ENCODE results near the gene RERE.

The RERE gene

DNA sequence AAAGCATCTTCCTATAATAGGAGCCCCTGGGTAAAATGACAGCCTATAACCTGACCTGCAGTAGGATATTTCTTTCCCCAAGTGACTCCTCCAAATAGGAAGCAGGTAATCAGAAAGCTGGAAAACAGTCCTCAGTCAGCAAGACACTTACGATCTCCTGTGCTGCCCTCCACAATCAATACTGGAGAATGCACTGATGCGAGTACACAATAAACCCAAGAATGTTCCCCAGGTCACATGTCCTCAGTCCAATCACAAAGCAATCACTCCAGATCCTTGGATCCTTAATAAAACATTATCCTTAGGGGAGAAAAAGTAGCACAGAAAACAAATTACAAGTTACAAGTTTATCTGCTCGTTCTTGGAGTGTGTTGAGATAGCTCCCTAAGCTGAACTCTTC, 266.4 kb downstream of the RERE start:
- ChIA-PET POLR2A (no interaction called here), CTCF (interaction anchor here (0.8 to 3.4 kb wide), 5 partner anchors 8 to 237 kb away, joined by 3 to 30 read pairs (median 5); no protein-coding TSS in a partner anchor)
- TF ChIP-seq, protein P1, sequence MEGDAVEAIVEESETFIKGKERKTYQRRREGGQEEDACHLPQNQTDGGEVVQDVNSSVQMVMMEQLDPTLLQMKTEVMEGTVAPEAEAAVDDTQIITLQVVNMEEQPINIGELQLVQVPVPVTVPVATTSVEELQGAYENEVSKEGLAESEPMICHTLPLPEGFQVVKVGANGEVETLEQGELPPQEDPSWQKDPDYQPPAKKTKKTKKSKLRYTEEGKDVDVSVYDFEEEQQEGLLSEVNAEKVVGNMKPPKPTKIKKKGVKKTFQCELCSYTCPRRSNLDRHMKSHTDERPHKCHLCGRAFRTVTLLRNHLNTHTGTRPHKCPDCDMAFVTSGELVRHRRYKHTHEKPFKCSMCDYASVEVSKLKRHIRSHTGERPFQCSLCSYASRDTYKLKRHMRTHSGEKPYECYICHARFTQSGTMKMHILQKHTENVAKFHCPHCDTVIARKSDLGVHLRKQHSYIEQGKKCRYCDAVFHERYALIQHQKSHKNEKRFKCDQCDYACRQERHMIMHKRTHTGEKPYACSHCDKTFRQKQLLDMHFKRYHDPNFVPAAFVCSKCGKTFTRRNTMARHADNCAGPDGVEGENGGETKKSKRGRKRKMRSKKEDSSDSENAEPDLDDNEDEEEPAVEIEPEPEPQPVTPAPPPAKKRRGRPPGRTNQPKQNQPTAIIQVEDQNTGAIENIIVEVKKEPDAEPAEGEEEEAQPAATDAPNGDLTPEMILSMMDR (IDR thresholded peaks at IDR 0.05; ENCODE audit: insufficient read depth, low read length, missing control alignments) = no peak
- H3K4me3 ChIP-seq (ENCODE audit: low read depth, low read length) = no peak overlapping the region
- DNase-seq (ENCODE audit: low read depth, low spot score) = no peak

DNA sequence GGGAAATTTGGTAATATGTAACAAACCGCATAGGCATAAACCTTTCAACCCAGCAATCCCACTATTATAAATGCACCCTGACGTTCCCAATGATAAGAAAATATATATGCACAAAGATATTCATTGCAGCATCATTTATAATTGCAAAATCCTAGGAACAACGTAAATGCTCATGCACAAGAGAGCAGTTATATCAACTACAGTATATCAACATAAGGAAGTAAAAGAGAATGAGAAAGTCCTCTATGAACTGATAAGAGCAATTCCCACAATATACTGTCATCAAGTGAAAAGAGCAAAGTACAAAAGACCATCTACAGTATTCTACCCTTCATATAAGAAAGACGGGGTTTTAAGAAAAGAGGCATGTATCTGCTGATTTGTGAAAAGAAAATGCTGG, 269.6 kb downstream of the RERE start:
- TF ChIP-seq, protein P1 (IDR thresholded peaks at IDR 0.05; ENCODE audit: insufficient read depth, low read length, missing control alignments) = no peak
- no peak for DNase-seq (ENCODE audit: low read depth, low spot score)
- ChIA-PET POLR2A (no interaction called here), CTCF (interaction anchor here (4.3 kb wide), 1 partner anchor 14 kb away, joined by 22 read pairs; no protein-coding TSS in a partner anchor)
- H3K4me3 ChIP-seq (ENCODE audit: low read depth, low read length) = no peak overlapping the region

DNA sequence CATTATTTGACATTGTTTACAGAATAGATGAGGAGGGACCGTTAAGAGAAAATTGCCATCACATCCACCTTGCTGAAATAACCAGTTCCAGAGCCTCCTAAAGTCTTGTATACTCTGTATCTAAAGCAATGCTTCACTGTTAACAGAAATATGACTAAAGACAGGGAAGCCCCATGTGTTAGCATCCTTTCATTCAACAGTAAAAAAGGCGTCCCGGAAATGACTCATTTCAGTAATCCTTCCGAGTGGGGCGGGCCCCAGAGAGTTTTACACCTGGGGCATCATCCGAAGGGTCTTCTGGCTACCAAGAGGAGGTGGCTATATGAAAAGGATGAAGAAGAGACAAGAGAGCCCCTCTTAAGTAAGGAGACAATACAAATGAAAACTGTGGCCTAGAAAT, 272.4 kb downstream of the RERE start:
- no peak overlapping the region for H3K4me3 ChIP-seq (ENCODE audit: low read depth, low read length)
- ChIA-PET CTCF (interaction anchor here (1.2 to 4.3 kb wide), 3 partner anchors 17 to 181 kb away, joined by 3 to 22 read pairs (median 6); no protein-coding TSS in a partner anchor), POLR2A (no interaction called here)
- no peak for DNase-seq (ENCODE audit: low read depth, low spot score)
- TF ChIP-seq, protein P1 (IDR thresholded peaks at IDR 0.05; ENCODE audit: insufficient read depth, low read length, missing control alignments) = no peak

DNA sequence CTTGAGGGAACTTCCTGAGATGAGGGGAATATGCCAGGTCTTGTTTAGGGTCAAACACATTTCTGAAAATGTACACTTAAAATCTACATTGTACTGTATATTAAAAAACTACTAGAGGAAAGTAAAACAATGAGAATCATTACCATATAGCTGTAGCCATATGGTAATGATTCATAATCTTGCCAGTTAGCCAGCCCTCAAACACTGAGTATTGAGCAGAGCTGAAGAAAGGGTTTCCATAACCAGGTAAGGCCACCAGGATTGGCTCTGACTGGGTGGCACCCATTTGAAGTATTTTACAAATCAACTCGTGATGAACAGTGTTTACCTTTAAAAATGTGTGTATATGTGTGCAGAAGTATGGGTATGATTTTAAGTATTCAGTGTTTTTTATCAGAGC, 272.8 kb downstream of the RERE start:
- POLR2A ChIA-PET = no interaction called here
- CTCF ChIA-PET = interaction anchor here (1.2 to 4.3 kb wide), 4 partner anchors 12 to 182 kb away, joined by 3 to 22 read pairs (median 6); no protein-coding TSS in a partner anchor
- no peak overlapping the region for H3K4me3 ChIP-seq (ENCODE audit: low read depth, low read length)
- DNase-seq (ENCODE audit: low read depth, low spot score) = no peak
- TF ChIP-seq, protein P1 (IDR thresholded peaks at IDR 0.05; ENCODE audit: insufficient read depth, low read length, missing control alignments) = no peak

DNA sequence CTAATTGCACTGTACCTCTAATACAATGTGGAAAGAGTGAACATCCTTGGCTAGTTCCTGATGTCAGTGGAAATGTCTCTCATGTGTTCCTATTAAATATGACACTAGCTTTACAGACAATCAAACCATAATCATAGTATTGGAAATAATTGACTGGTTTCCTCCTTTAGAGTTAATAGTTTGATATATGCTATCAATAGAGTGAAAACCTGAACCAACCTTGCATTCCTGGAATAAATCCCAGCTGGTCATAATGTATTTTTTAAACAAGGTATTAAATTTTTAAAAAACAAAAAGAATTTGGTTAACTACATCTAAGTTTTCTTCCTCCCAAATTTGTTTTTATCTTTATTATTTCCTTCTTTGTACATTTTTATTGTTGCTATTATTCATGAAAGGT, 273.5 kb downstream of the RERE start:
- POLR2A ChIA-PET = no interaction called here
- TF ChIP-seq, protein P1 (IDR thresholded peaks at IDR 0.05; ENCODE audit: insufficient read depth, low read length, missing control alignments) = no peak
- CTCF ChIA-PET = interaction anchor here (1.2 to 4.3 kb wide), 4 partner anchors 12 to 183 kb away, joined by 3 to 22 read pairs (median 6); no protein-coding TSS in a partner anchor
- H3K4me3 ChIP-seq (ENCODE audit: low read depth, low read length) = no peak overlapping the region
- no peak for DNase-seq (ENCODE audit: low read depth, low spot score)

DNA sequence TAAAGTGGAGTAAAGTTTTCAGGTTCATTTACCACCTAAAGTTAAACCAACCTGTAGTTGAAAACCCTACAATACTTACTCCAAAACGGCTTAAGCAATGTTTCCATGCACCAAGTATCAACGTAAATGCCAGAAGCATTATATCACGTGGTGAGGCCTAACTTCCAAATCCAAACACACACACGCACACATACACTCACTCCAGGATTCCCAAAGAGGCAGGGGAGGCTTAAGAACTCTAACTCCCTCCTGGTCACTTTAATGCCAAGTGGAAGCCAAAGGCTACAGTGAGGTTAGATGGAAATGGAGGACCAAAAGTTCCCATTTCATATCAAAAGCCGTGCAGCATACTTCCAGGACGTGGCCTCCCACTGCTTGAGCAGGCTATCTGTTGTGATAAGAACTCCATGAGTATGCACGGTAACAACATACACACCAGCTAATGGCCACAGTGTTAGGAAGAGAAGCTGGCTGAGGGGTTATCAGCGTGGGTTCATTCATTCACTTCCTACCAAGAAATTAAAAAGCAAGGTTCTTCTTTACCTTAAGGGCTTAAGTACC, 275.4 kb downstream of the RERE start:
- TF ChIP-seq, protein P1 (IDR thresholded peaks at IDR 0.05; ENCODE audit: insufficient read depth, low read length, missing control alignments) = no peak
- ChIA-PET POLR2A (no interaction called here), CTCF (interaction anchor here (1.1 kb wide), 1 partner anchor 20 kb away, joined by 5 read pairs; no protein-coding TSS in a partner anchor)
- H3K4me3 ChIP-seq (ENCODE audit: low read depth, low read length) = no peak overlapping the region
- no peak for DNase-seq (ENCODE audit: low read depth, low spot score)

Measured in AG04449 (cell line).